HUES48 (cell line): ENCODE results near the gene MYLK.
"Not testable (repeated sequence)": the region's sequence is repeated elsewhere in the genome, so short reads cannot be mapped to it uniquely, and the experiment has no call there.

ENCODE experiments used
- H3K27ac ChIP-seq: one replicate; pipeline ENCODE4 v1.7.0; 2013; ENCODE audit warnings: low read depth, low read length, inconsistent platforms
- H3K27me3 ChIP-seq: 2 replicates; pipeline ENCODE4 v1.6.1; 2013; ENCODE audit warnings: mild to moderate bottlenecking, low read length; ENCODE audit not compliant: control insufficient read depth, insufficient read depth
- H3K36me3 ChIP-seq: 2 replicates; pipeline ENCODE4 v1.6.1; 2013; ENCODE audit warnings: low read length; ENCODE audit not compliant: control insufficient read depth, insufficient read depth
- H3K4me1 ChIP-seq: 2 replicates; pipeline ENCODE4 v1.6.1; 2013; ENCODE audit warnings: mild to moderate bottlenecking, low read length; ENCODE audit not compliant: control insufficient read depth, insufficient read depth
- H3K4me3 ChIP-seq: 2 replicates; pipeline ENCODE4 v1.5.1; 2013; ENCODE audit warnings: mild to moderate bottlenecking, low read depth, low read length
- H3K9ac ChIP-seq: 2 replicates; pipeline ENCODE4 v1.6.1; 2013; ENCODE audit warnings: mild to moderate bottlenecking, low read depth, low read length, moderate library complexity
- H3K9me3 ChIP-seq: 2 replicates; pipeline ENCODE4 v1.6.1; 2013; ENCODE audit warnings: low read length; ENCODE audit not compliant: control insufficient read depth, insufficient read depth

Gene MYLK

DNA sequence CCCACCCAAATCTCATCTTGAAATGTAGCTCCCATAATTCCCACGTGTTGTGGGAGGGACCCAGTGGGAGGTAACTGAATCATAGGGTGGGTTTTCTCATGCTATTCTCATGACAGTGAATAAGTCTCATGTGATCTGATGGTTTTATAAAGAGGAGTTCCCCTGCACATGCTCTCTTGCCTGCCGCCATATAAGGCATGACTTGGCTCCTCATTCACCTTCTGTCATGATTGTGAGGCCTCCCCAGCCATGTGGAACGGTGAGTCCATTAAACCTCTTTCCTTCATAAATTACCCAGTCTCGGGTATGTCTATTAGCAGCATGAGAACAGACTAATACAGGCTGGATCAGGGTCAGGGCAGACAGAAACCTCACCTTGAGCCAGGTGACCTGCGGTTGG is 145.6 kb downstream of the MYLK start:
- not testable (repeated sequence) for H3K36me3 ChIP-seq, H3K27ac ChIP-seq, H3K4me3 ChIP-seq, H3K9ac ChIP-seq, H3K27me3 ChIP-seq, H3K9me3 ChIP-seq, H3K4me1 ChIP-seq

DNA sequence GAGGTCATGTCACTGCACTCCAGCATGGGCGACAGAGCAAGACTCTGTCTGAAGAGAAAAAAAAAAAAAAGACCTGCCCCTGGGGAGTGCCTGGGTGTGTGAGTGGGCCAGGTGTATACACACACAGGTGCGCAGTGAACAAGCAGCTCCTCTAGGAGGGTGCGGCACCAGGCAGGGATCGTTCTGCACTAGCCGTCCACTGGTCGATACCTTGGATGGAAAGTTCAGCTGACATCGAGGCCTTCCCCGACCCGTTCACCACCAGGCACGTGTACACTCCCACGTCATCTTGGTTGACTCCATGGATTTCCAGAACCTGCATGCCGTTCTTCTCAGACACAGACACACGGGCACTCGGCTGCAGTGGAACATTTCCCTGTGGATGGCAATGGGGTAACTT is 147.0 kb downstream of the MYLK start:
- Histone ChIP-seq H3K36me3 (peaks cover 10% of the 10 kb centered on the region), H3K27ac (no peak overlapping the region), H3K27me3 (no peaks in the 10 kb centered on the region), H3K9me3 (no peaks in the 10 kb centered on the region), H3K4me3 (no peak overlapping the region), H3K9ac (no peak overlapping the region), H3K4me1 (no peaks in the 10 kb centered on the region)

- no peak overlapping the region for H3K4me3 ChIP-seq
- H3K9me3 ChIP-seq = no peaks in the 10 kb centered on the region
- no peaks in the 10 kb centered on the region for H3K4me1 ChIP-seq
- H3K27ac ChIP-seq = no peak overlapping the region
- peaks cover 10% of the 10 kb centered on the region for H3K36me3 ChIP-seq
- H3K9ac ChIP-seq = no peak overlapping the region
- H3K27me3 ChIP-seq = no peaks in the 10 kb centered on the region
These were observed 148.7 kb downstream of the MYLK start for GRCh38 chr3:123735456-123735855.

DNA sequence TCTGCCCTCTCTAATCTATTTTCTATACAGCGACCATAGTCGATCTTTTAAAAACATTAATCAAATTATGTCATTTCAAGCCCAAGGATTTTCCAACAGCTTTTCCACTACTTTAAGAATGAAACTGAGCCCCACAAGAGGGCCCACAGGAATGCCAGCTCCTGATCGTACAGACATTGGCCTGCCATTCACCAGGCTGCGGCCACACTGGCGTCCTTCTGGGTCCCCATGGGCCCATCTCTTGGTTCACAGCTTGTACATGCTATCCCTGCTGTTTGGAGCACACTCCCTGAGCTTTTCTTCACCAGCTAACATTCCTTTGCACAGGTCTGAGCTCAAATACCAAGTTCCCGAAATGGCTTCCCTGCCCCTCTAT is 149.6 kb downstream of the MYLK start:
- Histone ChIP-seq H3K27ac (no peak overlapping the region), H3K9ac (no peak overlapping the region), H3K36me3 (peaks cover 10% of the 10 kb centered on the region), H3K4me1 (no peaks in the 10 kb centered on the region), H3K27me3 (no peaks in the 10 kb centered on the region), H3K9me3 (no peaks in the 10 kb centered on the region), H3K4me3 (no peak overlapping the region)

GRCh38 chr3:123733805-123734526 is 150.2 kb downstream of the MYLK start:
- Histone ChIP-seq H3K27me3 (no peaks in the 10 kb centered on the region), H3K9me3 (no peaks in the 10 kb centered on the region), H3K36me3 (peaks cover 10% of the 10 kb centered on the region), H3K9ac (no peak overlapping the region), H3K4me1 (no peaks in the 10 kb centered on the region), H3K4me3 (no peak overlapping the region), H3K27ac (no peak overlapping the region)

GRCh38 chr3:123733341-123733740 is 150.8 kb downstream of the MYLK start:
- Histone ChIP-seq H3K27me3 (no peaks in the 10 kb centered on the region), H3K9me3 (no peaks in the 10 kb centered on the region), H3K36me3 (peaks cover 10% of the 10 kb centered on the region), H3K27ac (no peak overlapping the region), H3K4me3 (no peak overlapping the region), H3K4me1 (no peaks in the 10 kb centered on the region), H3K9ac (no peak overlapping the region)

DNA sequence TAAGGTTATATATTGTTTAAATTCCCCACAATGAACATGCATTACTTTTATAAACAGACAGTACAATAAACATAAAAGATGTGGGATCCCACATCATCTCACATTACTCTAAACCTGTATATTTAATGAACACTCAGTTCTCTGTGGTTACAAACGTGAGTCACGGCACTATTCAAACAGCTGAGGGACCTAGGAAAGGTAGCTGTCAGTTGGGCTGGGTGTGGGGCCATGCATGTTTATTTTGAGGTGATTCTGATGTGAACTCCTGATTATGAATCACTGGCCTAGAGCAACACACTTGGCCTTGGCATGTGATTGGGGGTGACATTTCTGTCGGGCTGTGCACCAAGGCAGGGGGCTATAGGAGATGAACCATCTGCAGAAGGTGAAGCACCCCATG is 151.7 kb downstream of the MYLK start:
- Histone ChIP-seq H3K36me3 (peaks cover 10% of the 10 kb centered on the region), H3K27ac (no peak overlapping the region), H3K4me3 (no peak overlapping the region), H3K27me3 (no peaks in the 10 kb centered on the region), H3K4me1 (no peaks in the 10 kb centered on the region), H3K9ac (no peak overlapping the region), H3K9me3 (no peaks in the 10 kb centered on the region)

DNA sequence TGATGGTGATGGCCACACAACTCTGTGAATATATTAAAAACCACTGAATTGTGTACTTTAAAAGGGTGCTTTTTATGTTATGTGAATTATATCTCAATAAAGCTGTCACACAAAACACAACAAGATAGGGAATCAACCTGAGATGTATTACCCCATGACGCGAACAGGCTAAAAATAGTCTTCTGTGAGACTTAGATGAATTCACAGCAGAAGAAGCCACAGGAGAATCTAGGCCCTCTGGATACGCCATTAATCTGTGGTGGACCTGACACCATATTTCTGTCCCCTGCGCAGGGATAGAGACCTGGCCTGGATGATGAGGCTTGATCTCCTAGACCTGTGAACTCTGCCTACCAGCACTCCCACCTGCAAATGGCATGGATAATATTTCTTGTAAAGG is 153.3 kb downstream of the MYLK start:
- Histone ChIP-seq H3K4me3 (no peak overlapping the region), H3K27me3 (no peaks in the 10 kb centered on the region), H3K9ac (no peak overlapping the region), H3K36me3 (peaks cover 10% of the 10 kb centered on the region), H3K9me3 (no peaks in the 10 kb centered on the region), H3K27ac (no peak overlapping the region), H3K4me1 (no peaks in the 10 kb centered on the region)

- Histone ChIP-seq H3K27ac (no peak overlapping the region), H3K9me3 (no peaks in the 10 kb centered on the region), H3K4me1 (no peaks in the 10 kb centered on the region), H3K36me3 (peaks cover 10% of the 10 kb centered on the region), H3K9ac (no peak overlapping the region), H3K4me3 (no peak overlapping the region), H3K27me3 (no peaks in the 10 kb centered on the region)
These were observed 155.1 kb downstream of the MYLK start for GRCh38 chr3:123728991-123729390.

- Histone ChIP-seq H3K27ac (no peak overlapping the region), H3K27me3 (no peaks in the 10 kb centered on the region)
These were observed 156.1 kb downstream of the MYLK start for GRCh38 chr3:123728014-123728413.

DNA sequence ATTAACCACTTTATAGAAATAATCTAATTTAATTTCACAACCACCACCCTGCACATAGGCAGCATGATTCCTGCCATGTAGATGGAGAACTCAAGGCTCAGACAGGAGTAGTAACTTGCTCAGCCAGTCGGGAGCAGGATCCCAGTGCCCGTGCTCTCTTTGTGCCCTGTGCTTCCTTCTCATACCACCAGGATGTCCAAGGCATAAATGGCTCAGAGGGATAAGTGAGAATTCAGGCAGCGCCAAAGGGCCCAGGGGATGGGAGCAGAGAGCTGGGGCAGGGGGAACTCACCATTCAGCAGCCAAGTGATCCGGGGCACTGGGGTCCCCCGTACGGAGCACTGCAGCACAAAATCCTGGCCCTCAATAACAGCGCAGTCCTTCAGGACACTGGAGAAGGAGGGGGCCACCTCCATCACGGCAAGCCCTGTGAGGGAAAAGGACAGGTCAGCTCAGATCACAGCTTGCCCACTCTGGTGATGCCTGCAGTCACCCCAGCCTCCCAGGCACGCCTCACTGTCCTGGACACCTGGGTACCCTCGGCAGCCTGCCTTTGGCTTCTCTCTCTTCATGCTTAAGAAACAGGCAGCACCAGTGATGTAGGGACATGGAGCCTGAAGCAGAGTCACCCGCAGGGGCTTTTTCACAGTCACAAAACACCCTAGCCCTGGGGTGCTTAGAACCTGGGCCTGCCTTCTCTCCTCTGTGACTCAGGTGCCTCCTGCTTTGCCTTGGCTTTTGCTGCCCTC is 158.3 kb downstream of the MYLK start:
- Histone ChIP-seq H3K4me3 (no peak overlapping the region), H3K9me3 (no peaks in the 10 kb centered on the region), H3K9ac (no peak overlapping the region), H3K27ac (no peak overlapping the region), H3K27me3 (no peaks in the 10 kb centered on the region), H3K36me3 (no peaks in the 10 kb centered on the region), H3K4me1 (no peaks in the 10 kb centered on the region; the same call in 1 of the 2 replicates)

More at GRCh38 chr3:123728014-123728413, 156.1 kb downstream of the MYLK start:
- no peak overlapping the region for H3K9ac ChIP-seq
- H3K4me3 ChIP-seq = no peak overlapping the region
- H3K9me3 ChIP-seq = no peaks in the 10 kb centered on the region
- H3K36me3 ChIP-seq = peaks cover 4% of the 10 kb centered on the region; the same call in 1 of the 2 replicates
- H3K4me1 ChIP-seq = no peaks in the 10 kb centered on the region; the same call in 1 of the 2 replicates
